Neural progenitor cell (in vitro differentiated cells): Measurements from ENCODE around the gene CFAP221. TPM values are rescaled to one million over a fixed set of nuclear protein-coding genes. Genes with fewer than 3 reads are reported as not detected.
A peak's percentile ranks its signal among the peaks of the same experiment; 100 is the strongest.

Source experiments
- DNase-seq: peaks from one replicate; pipeline ENCODE4 v3.0.0-alpha.2; 2016; ENCODE audit warnings: low spot score
- H2AFZ ChIP-seq: fragments of 200-600 bp; sonication (generic); replicated peaks from 2 replicates; pipeline ENCODE4 v1.6.1; 2016; ENCODE audit warnings: antibody characterized with exemption
- H3F3A ChIP-seq: fragments of 200-600 bp; sonication (generic); 2 replicates; pipeline ENCODE4 v1.6.1; 2016; ENCODE audit warnings: antibody characterized with exemption, low read depth
- H3K27ac ChIP-seq: fragments of 200-600 bp; sonication (generic); 2 replicates; pipeline ENCODE4 v1.5.1; 2016; ENCODE audit warnings: mild to moderate bottlenecking
- H3K27me3 ChIP-seq: fragments of 200-600 bp; sonication (generic); 2 replicates; pipeline ENCODE4 v1.6.1; 2016; ENCODE audit warnings: mild to moderate bottlenecking, moderate library complexity
- H3K36me3 ChIP-seq: fragments of 200-600 bp; sonication (generic); 2 replicates; pipeline ENCODE4 v1.5.1; 2016
- H3K4me1 ChIP-seq: fragments of 200-600 bp; sonication (generic); 2 replicates; pipeline ENCODE4 v1.6.1; 2016; ENCODE audit warnings: mixed run types
- H3K4me2 ChIP-seq: fragments of 200-600 bp; sonication (generic); 2 replicates; pipeline ENCODE4 v1.6.1; 2016
- H3K4me3 ChIP-seq: fragments of 200-600 bp; sonication (generic); 2 replicates; pipeline ENCODE4 v1.5.1; 2016
- H3K79me2 ChIP-seq: fragments of 200-600 bp; sonication (generic); 2 replicates; pipeline ENCODE4 v1.6.1; 2016; ENCODE audit warnings: low read depth
- H3K9ac ChIP-seq: fragments of 200-600 bp; sonication (generic); 2 replicates; pipeline ENCODE4 v1.6.1; 2016
- H3K9me3 ChIP-seq: fragments of 200-600 bp; sonication (generic); 2 replicates; pipeline ENCODE4 v1.5.1; 2016; ENCODE audit warnings: low read depth
- H4K20me1 ChIP-seq: fragments of 200-600 bp; sonication (generic); 2 replicates; pipeline ENCODE4 v1.6.1; 2016; ENCODE audit warnings: low read depth
- H3K27ac Mint-ChIP-seq: 3 replicates; pipeline ENCODE4 v1.8.0; 2021; ENCODE audit warnings: mixed read lengths
- H3K27me3 Mint-ChIP-seq: 2 replicates; pipeline ENCODE4 v1.8.0; 2022; ENCODE audit warnings: low read depth, mild to moderate bottlenecking, inconsistent platforms, moderate library complexity, mixed read lengths; ENCODE audit not compliant: insufficient read depth
- H3K36me3 Mint-ChIP-seq: 3 replicates; pipeline ENCODE4 v1.8.0; 2021; ENCODE audit warnings: mixed read lengths
- H3K4me1 Mint-ChIP-seq: 3 replicates; pipeline ENCODE4 v1.8.0; 2021; ENCODE audit warnings: mixed read lengths
- H3K4me3 Mint-ChIP-seq: 3 replicates; pipeline ENCODE4 v1.8.0; 2021; ENCODE audit warnings: mild to moderate bottlenecking, moderate library complexity, mixed read lengths
- H3K9me3 Mint-ChIP-seq: 3 replicates; pipeline ENCODE4 v1.8.0; 2020; ENCODE audit warnings: mixed read lengths
- EZH2 ChIP-seq: fragments of 200-600 bp; sonication (generic); IDR thresholded peaks from 2 replicates; pipeline ENCODE4 v1.6.1; 2017; ENCODE audit warnings: antibody characterized with exemption, mild to moderate bottlenecking, moderate library complexity
- EZH2phosphoT487 ChIP-seq: fragments of 200-600 bp; sonication (generic); IDR thresholded peaks from 2 replicates; pipeline ENCODE4 v1.6.1; 2017; ENCODE audit warnings: antibody characterized with exemption
- total RNA-seq: library from RNA; depleted of rRNA; stranded (reverse); fragments of >200 nt; gene quantifications from 2 replicates; pipeline ENCODE4 v1.2.3, GENCODE V29; 2015; ENCODE audit warnings: low replicate concordance
- TF ChIP-seq, protein P1 (sequence below): fragments of 200-600 bp; sonication (generic); IDR thresholded peaks from 2 replicates; pipeline ENCODE4 v1.5.1; 2017; ENCODE audit warnings: antibody characterized with exemption, mild to moderate bottlenecking

The CFAP221 gene
- total RNA-seq, 1 donor from 2014 or later = 1.5 TPM

GRCh38 chr2:119696494-119697030 lies 152.3 kb downstream of the CFAP221 start:
- no peak overlapping the region for H2AFZ ChIP-seq
- H3K79me2 ChIP-seq = no peaks in the 10 kb centered on the region
- no peak overlapping the region for H3K4me3 Mint-ChIP-seq
- H3K4me2 ChIP-seq = no peak overlapping the region
- no peak for DNase-seq
- no peaks in the 10 kb centered on the region for H3K9me3 Mint-ChIP-seq
- H3K27ac Mint-ChIP-seq = peak overlapping the region; percentile 12
- H3K4me3 ChIP-seq = no peak overlapping the region
- no peak overlapping the region for H3K27ac ChIP-seq
- H3K27me3 Mint-ChIP-seq = peaks cover 13% of the 10 kb centered on the region
- no peaks in the 10 kb centered on the region for H3K36me3 ChIP-seq
- H3K4me1 ChIP-seq = peaks cover 41% of the 10 kb centered on the region
- peaks cover 4% of the 10 kb centered on the region for H3K27me3 ChIP-seq
- H3K9ac ChIP-seq = no peak overlapping the region
- no peak for TF ChIP-seq EZH2
- TF ChIP-seq, protein P1, sequence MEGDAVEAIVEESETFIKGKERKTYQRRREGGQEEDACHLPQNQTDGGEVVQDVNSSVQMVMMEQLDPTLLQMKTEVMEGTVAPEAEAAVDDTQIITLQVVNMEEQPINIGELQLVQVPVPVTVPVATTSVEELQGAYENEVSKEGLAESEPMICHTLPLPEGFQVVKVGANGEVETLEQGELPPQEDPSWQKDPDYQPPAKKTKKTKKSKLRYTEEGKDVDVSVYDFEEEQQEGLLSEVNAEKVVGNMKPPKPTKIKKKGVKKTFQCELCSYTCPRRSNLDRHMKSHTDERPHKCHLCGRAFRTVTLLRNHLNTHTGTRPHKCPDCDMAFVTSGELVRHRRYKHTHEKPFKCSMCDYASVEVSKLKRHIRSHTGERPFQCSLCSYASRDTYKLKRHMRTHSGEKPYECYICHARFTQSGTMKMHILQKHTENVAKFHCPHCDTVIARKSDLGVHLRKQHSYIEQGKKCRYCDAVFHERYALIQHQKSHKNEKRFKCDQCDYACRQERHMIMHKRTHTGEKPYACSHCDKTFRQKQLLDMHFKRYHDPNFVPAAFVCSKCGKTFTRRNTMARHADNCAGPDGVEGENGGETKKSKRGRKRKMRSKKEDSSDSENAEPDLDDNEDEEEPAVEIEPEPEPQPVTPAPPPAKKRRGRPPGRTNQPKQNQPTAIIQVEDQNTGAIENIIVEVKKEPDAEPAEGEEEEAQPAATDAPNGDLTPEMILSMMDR = no peak
- no peak for TF ChIP-seq EZH2phosphoT487
- peaks cover 73% of the 10 kb centered on the region for H3K4me1 Mint-ChIP-seq
- no peaks in the 10 kb centered on the region for H3K9me3 ChIP-seq
- H3F3A ChIP-seq = peaks cover 27% of the 10 kb centered on the region
- no peaks in the 10 kb centered on the region for H4K20me1 ChIP-seq
- H3K36me3 Mint-ChIP-seq = peaks cover 3% of the 10 kb centered on the region

- Histone ChIP-seq H3K27me3 (peaks cover 10% of the 10 kb centered on the region), H3F3A (peaks cover 36% of the 10 kb centered on the region), H4K20me1 (no peaks in the 10 kb centered on the region), H3K9me3 (no peaks in the 10 kb centered on the region), H3K79me2 (no peaks in the 10 kb centered on the region), H2AFZ (no peak overlapping the region), H3K4me2 (no peak overlapping the region), H3K4me1 (peaks cover 41% of the 10 kb centered on the region), H3K4me3 (no peak overlapping the region), H3K36me3 (no peaks in the 10 kb centered on the region), H3K9ac (no peak overlapping the region), H3K27ac (no peak overlapping the region)
- Mint-ChIP-seq H3K27ac (peak overlapping the region; percentile 66), H3K9me3 (no peaks in the 10 kb centered on the region), H3K4me1 (peaks cover 75% of the 10 kb centered on the region), H3K4me3 (no peak overlapping the region), H3K27me3 (peaks cover 13% of the 10 kb centered on the region), H3K36me3 (peaks cover 3% of the 10 kb centered on the region)
- DNase-seq = no peak
- TF ChIP-seq EZH2 = no peak
- TF ChIP-seq, protein P1 = no peak
- TF ChIP-seq EZH2phosphoT487 = no peak
Observed at GRCh38 chr2:119697290-119698020, 153.2 kb downstream of the CFAP221 start.

DNA sequence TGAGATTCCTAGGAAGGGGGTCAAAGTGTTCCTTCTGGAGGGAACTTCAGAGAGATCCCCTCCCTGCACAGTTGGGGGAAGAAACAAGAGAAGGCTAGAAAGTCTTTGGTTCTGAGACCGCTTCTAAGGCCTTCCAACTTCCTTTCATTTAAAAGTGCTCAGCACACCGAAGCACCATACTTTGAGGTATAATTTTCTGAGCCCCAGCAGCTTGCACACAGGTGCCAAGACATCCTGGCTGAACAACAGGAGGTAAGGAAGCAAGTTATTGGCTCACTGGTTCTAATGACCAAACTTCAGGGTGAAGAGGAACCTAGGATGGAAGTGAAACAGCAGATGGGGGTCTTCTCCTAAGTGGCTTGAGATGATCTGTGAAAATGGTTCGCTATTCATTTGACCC lies 154.0 kb downstream of the CFAP221 start:
- H3K4me3 Mint-ChIP-seq = no peak overlapping the region
- no peak for DNase-seq
- peak overlapping the region; percentile 79 for H3K27ac Mint-ChIP-seq
- H3K9me3 ChIP-seq = no peaks in the 10 kb centered on the region
- no peaks in the 10 kb centered on the region for H4K20me1 ChIP-seq
- no peak for TF ChIP-seq EZH2phosphoT487
- TF ChIP-seq, protein P1 = no peak
- TF ChIP-seq EZH2 = no peak
- H3K36me3 ChIP-seq = no peaks in the 10 kb centered on the region
- H3K27me3 Mint-ChIP-seq = peaks cover 13% of the 10 kb centered on the region
- H3K27me3 ChIP-seq = peaks cover 12% of the 10 kb centered on the region
- H3K27ac ChIP-seq = no peak overlapping the region
- H3K79me2 ChIP-seq = no peaks in the 10 kb centered on the region
- H3K9me3 Mint-ChIP-seq = no peaks in the 10 kb centered on the region
- peaks cover 41% of the 10 kb centered on the region for H3K4me1 ChIP-seq
- H2AFZ ChIP-seq = no peak overlapping the region
- H3K36me3 Mint-ChIP-seq = peaks cover 3% of the 10 kb centered on the region
- H3K4me2 ChIP-seq = no peak overlapping the region
- peaks cover 75% of the 10 kb centered on the region for H3K4me1 Mint-ChIP-seq
- H3F3A ChIP-seq = peaks cover 37% of the 10 kb centered on the region
- H3K9ac ChIP-seq = no peak overlapping the region
- no peak overlapping the region for H3K4me3 ChIP-seq
